Right kidney (tissue), 9 donors: ENCODE results near the gene PCNX1.
"Not testable (repeated sequence)": the region's sequence is repeated elsewhere in the genome, so short reads cannot be mapped to it uniquely, and the experiment has no call there.

Experiments
- DNase-seq: peaks from one replicate; pipeline ENCODE4 v3.0.0-alpha.2; 2016
- long read RNA-seq, 8 donors: transcript quantifications; one replicate each; lab custom pipeline, GENCODE V29; 2026

Gene PCNX1
- long read RNA-seq, donor 1 = 0 reads
- long read RNA-seq, donor 2, full-length matches to known transcripts = 1 of 1 reads
- long read RNA-seq, donor 2, partial matches to known transcripts = 0 of 1 reads
- long read RNA-seq, donor 2, other reads (novel, unspliced or antisense) = 0 of 1 reads
- long read RNA-seq, donor 3 = 0 reads
- long read RNA-seq, donor 4, partial matches to known transcripts = 7 of 7 reads
- long read RNA-seq, donor 4, other reads (novel, unspliced or antisense) = 0 of 7 reads
- long read RNA-seq, donor 5, full-length matches to known transcripts = 1 of 1 reads
- long read RNA-seq, donor 5, partial matches to known transcripts = 0 of 1 reads
- long read RNA-seq, donor 5, other reads (novel, unspliced or antisense) = 0 of 1 reads
- long read RNA-seq, donor 6, partial matches to known transcripts = 18 of 18 reads
- long read RNA-seq, donor 6, other reads (novel, unspliced or antisense) = 0 of 18 reads
- long read RNA-seq, donor 7 = 0 reads
- long read RNA-seq, donor 8 = 0 reads

DNA sequence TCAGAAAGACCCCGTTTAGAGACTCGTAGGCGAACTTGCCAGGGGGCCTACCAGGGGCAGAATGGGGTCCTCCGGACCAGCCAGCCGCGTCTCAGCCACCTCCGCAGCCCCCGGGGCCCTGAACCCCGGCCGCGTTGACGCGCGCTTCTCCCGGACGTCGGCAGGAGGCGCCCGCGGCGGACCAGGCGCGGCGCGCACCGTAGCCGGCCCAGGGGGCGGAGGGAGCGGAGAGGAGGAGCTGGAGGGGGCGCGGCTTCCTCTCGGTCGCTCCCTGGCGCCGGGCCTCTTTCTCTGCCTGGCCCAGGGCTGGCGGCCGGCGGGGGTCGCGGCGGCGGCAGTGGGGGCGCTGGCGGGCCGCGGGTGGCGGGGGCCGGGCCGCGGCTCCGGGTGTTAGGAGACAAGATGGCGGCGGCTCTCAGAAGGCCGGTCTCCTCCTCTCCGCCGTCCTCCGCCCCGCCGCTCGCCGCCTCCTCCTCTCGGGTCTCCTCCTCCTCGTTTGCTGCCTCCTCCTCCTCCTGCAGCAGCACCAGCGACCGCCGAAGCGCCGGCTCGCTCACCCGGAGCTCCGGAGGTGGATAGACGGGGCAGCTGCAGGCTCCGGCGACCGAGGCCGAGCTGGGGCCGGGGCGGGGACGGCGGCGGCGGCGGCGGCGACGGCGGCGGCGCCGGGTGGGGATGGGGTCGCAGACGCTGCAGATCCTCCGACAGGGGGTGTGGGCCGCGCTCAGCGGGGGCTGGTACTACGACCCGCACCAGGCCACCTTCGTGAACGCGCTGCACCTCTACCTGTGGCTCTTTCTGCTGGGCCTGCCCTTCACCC lies at the start of gene PCNX1:
Gene PCNX1 (plus strand): TSS at position 284 of the 820 bp plus-strand sequence. CDS start 392 bp downstream, at position 676.
- peak; percentile 92 for DNase-seq

DNA sequence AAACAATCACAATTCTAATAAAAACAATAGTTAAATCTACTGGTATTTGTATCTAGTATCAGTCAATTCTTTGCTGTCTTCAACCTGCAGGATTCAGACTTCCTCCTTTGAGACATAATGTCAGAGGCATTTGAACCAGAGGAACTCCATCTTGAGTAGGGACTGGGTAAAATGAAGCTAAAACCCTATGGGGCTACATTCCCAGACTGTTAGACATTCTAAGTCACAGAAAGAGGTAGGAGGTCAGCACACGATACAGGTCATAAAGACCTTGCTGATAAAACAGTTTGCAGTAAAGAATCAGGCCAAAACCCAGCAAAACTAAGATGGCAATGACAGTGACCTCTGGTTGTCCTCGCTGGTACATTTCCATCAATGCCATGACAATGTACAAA lies 49.8 kb upstream of the PCNX1 start:
- no peak for DNase-seq

DNA sequence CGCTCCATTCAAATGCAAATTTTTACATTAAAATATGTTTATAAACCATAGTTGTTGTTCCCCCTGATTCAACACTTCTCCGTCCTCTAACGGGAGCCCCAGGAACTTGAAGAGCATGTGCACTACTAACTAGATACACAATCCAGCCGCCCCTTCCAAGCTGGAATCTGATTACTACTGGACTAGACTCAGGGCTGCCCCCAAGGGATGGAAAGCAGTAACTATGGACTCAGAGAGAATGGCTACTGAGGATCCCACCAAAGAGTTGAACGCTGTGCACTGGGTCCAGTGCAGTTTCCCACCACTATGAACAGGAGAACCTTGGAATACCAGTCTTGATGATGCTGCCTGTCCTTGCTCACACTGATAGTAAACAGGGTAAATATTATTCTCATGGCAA lies 48.6 kb upstream of the PCNX1 start:
- no peak for DNase-seq

DNA sequence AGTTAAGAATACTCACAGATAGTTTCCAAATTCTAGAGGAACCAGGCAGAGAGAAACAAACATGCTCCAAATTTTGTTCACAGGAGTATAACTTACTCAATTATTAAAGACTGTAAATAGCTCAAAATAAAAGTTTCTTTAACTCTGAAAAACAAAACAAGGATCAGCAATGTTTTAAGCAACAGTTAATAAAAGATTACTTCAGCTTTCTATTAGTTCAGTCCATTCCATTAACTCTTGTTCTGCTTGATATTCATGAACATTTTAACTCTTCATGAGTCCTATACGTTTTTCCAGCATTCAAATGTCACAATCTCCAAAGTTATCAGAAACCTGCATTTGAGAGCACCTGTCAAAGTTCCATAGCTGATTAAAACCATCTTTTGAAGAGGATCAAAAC lies 40.3 kb upstream of the PCNX1 start:
- DNase-seq = not testable (repeated sequence)

DNA sequence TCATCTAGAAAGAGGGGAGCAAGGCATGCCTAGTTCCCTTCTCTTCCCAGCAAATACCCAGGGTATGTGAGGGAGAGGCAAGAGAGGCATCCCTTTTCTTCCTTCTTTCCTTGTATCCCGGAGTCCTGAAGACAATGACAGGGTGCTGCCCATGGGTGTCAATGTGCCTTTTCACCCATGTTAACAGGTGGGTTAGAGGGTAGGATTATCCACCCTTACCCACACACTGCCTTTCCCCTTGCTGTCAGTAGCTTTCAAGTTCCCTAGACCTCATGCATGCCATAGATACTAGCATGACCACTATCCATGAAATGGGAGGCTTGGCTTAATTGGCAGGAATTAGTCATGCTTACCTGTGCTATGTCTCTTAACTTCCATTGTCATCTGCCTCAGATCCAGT lies 36.3 kb upstream of the PCNX1 start:
- no peak for DNase-seq

DNA sequence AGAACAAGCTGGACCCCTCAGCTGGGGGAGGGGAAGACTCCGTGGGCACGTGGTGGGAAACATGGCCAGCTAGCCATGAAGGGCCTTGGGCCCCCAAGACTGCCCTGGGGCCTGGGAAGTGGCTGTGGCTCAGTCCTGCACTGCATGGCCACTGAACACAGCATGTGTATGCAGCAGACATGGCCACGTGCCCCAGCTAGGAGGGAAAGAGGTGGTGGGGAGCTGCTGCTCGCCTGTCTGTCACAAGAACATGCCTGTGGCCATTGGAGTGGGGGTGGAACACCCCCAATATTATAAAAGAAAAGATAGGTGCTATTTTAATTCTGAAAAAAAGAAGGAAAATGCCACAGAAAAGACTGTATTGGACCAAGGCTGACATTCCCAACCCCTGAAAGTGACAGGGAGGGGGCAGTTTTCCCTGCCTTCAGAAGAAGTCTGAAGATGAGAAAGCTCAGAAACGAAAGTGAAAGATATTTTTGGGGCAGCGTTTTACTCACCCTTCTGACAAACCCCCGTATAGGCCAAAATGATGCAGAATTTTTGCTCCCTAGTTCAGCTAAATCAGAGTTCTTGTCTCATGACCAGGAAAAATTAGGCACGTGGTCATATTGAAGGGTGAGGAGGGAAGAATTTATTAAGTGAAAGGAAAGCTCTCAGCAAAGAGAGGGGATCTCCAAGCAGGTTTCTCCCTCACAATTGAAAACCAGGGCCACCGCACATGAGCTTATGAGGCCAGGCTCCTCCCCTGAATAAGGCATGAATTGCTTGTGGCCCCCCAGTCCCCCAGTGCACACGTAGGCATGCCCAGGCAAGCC lies 35.2 kb upstream of the PCNX1 start:
- no peak for DNase-seq

DNA sequence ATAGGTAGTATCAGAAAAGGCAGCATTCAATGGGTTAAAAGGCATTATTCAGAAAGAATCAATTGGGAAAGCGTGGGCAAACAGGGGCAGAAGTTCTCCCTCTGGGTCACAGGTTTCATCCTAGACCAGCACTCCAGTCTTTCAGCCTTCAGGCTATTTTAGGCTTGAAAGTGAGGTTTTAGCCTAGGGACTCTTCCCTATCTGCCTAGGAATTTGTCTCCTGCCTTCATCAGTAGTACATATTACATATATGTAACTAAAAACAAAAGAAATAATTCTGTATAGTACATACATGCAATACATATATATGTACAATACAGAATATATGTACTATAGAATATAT lies 34.6 kb upstream of the PCNX1 start:
- no peak for DNase-seq

DNA sequence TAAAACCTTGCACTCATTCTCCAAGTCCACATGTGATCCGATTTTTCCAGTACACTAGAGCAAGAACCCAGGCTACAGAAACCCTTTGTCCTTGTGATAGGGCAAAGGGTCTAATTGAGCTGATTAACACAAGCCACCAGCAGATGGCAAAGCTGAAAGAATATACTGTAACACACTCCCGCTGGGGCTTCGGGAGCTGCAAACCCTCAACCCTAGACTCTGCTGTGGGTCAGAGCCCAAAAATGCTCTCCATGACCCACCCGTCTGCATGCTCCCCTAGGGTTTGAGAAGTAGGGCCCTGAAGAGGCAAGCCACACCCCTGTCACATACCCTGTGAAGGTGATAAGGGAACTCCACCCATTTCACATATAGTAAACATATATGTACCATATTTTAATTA lies 33.6 kb upstream of the PCNX1 start:
- DNase-seq = no peak

DNA sequence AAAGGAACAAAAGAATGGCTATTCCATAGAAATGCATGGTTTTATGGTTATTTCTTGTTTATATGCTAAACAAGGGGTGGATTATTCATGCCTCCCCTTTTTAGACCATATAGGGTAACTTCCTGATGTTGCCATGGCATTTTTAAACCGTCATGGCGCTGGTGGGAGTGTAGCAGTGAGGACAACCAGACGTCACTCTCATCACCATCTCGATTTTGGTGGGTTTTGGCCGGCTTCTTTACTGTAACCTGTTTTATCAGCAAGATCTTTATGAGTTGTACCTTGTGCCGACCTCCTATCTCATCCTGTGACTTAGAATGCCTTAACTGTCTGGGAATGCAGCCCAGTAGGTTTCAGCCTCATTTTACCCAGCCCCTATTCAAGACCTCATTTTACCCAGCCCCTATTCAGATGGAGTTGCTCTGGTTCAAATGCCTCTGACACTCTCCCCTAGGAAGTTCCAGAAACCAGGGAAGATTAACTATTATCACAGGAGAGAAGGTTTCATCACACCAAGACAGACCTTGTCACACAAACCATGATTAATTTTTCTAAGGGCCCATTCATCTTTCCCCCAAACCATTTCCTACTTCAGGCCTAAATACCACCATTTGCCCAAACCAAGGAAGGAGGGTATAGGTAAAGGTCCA lies 31.3 kb upstream of the PCNX1 start:
- not testable (repeated sequence) for DNase-seq

DNA sequence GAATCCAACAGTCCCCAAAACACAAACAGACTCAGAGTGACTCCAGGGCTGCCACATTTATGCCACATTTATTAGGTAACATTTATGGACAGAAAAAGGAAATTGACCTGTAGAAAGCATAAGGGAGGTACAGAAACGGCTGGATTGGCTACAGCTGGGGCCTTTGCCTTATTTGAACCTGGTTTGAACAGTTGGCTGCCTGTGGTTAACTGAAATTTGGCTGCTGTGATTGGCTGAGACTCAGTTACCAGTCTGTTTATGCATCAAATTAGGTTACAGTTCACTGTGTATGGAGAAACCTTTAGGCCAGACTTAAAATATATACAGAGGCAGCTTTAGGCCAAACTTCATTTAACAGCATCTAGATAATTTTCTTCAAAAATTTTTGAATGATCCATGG lies 27.8 kb upstream of the PCNX1 start:
- DNase-seq = no peak

DNA sequence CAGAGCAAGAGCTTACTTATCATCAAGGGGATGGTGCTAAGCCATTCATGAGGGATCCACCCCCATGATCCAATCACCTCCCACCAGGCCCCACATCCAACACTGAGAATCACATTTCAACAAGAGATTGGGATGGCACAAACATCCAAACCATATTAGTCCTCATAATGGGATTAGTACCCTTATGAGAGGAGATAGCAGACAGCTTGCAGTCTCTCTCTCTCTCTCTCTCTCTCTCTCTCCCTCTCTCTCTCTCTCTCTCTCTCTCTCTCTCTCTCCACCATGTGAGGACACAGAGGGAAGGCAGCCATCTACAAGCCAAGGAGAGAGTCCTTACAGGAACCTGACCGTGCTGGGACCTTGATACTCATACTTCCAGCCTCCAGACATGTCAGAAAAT lies 26.4 kb upstream of the PCNX1 start:
- not testable (repeated sequence) for DNase-seq

DNA sequence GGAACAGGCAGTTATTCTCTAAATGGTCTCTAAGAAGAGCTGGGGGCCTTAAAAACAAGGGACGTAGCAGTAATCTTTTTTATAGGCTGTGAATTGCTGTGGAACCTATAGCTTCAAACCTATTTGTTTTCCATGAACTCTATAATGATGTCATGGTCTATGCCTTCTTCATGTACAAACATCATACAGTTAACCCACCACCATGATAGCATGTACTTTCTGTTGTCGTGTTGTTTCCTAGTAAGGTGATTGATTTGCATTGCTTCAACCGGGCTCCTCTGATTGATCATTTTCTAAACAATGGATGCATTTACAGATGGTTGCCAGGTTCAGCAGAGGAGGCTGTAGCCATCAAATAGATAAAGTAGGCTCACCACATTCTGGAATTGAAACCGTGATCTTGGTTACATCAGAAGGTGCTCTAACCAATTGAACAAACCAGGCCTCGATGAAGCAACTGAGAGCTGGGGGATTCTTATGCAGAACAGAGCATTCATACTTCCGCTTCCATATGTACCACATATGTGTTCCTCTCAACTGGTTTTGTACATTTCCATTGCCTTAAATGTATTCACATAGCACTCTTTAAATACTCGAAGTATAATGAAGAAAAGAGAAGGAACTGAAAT lies 25.6 kb upstream of the PCNX1 start:
- DNase-seq = no peak

DNA sequence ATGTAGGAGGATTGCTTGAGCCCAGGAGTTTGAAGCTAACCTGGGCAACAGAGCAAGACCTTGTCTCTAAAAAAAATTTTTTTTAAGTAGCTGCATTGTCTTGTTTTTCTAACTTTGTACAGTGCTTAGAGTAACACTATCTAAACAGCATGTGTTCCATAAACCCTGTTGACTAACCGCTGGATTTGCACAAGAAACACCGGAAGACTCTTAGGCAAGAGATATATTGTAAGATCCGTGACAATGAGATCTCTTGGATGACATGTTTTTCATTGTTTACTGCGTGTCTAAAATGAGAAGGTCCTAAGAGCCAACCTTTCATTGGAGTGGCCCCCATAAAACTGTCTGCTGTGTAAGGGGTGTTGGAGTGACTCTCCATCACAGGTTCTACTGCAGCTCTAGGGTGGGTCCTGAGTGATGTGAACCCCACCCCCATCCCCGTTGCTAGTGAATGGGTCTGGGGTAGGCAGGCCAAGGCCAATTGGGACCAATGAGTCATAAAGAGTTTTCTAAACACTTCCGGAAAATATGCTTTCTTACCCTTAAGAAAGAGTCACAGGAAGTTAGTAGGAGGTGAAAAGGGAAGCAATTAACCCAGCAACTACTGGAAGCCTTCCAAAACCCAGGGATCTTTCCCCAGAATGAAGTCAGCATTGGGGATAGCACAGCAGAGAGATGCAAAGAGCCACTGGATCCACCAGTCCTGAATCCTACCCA lies 24.3 kb upstream of the PCNX1 start:
- no peak for DNase-seq

DNA sequence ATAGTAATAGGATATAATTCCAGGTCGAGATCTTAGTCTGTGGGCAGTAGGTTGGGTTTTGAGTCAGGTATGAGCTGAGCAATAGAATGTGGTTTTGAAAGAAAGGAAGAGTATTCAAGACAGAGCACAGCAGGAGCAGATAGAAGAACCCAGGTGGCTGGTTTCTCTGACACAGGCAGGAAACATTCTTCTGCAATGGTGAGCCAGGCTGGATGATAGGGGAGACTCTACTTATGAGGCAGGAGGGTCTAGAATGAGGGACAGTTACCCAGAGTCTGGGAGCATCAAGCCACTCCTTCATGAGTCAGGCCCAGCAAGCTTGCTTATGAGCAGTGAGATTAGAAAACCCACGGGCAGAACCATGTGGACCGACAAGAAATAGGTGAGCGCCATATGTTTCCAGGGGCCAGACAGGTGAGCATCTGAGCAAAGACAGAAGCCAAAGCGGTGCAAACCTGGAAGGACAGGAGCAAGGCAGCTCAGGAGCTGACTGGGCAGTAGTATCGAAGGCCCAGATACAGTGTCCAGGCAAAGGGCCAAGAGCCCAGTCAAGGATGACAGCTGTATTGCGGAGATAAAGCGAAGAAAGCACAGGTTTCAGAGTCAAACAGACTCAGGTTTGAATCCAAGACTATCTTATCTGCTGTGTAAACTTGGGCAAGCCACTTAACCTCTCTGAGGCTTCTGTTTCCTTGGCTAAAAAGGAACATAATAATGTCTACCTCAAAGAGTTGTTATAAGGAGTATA lies 22.5 kb upstream of the PCNX1 start:
- no peak for DNase-seq

DNA sequence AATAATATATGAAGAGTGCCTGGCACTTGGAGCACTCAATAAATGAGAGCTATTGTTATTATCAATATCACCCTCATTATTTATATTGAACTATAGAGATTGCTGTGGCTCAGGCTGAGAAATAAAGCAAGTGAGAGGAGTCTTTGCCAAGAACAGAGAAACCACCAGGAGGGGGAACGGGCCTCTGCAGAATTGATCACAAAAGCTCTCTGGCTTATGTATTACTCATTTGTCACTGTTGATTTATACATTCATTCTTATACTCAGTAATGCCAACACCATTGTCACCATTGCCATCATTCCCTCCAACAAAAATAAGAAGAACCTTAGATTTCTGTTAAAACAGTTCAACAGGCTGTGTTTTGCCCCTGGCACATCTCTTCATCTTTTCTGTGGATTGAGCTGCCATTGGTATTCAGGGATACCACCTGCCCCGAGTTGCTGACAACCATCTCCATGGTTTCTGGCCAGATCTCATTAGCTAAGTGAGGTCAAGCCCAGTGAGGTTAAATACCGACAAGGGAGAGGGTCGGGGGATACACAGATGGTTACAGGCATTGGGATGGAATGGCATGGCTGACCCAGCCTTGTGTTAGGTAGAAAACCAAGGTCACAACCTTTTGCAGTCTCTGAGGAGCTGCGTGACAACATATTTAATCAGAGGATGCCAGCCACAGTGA lies 21.8 kb upstream of the PCNX1 start:
- DNase-seq = no peak

DNA sequence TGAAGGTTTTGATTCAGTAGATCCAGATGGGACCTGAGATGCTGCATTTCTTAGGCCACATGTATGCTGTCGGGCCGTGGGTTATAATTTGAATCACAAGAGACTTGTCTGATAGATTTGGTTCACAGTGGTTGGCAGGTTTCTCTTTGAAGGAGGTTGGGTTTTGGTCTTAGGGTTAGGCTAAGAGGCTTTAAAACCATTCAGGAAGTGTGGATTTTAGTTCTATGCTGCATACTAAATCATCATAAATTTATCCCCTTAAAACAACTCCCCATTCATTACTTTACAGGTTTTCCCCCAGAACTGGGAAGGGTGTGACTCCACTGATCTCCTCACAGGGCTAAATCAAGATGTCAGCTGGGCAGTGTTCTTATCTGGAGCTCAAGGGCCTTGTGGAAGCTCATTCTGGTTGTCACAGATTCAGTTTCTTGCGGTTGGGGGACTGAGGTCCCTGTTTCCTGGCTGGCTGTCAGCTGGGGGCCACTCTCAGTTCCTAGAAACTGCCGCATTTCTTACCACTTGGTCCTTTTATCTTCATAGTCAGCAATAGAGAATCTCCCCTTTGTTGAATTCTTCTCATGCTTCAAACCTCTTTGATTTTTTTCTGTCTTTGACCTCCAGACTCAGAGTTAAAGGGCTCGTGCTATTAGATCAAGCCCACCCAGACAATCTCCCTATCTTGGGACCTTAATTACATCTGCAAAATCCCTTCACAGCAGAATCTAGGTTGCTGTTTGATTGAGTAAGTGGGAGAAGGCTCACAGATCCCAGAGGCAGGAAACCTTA lies 20.6 kb upstream of the PCNX1 start:
- DNase-seq = no peak

DNA sequence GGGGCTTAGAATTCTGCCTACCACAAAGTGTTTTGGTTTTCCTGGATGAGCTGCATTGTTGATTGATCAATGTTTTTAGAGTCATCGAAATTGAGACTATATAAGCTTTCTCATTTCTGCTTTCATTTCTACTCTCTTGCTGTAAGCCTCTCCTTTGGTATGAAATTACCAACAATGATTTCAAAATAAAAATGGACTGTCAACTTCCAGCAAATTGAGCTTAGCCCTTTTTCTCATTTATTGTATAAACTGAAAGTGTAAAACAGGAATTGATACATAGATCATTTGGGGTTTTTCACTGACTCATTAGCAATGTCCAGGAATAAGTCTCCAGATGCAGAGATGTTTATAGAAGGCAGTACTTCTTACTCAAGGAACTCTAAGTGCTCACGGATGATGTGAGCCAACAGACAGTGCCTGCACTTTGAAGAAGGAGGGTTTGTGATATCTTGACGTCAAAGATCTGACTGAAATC lies 20.0 kb upstream of the PCNX1 start:
- DNase-seq = no peak

DNA sequence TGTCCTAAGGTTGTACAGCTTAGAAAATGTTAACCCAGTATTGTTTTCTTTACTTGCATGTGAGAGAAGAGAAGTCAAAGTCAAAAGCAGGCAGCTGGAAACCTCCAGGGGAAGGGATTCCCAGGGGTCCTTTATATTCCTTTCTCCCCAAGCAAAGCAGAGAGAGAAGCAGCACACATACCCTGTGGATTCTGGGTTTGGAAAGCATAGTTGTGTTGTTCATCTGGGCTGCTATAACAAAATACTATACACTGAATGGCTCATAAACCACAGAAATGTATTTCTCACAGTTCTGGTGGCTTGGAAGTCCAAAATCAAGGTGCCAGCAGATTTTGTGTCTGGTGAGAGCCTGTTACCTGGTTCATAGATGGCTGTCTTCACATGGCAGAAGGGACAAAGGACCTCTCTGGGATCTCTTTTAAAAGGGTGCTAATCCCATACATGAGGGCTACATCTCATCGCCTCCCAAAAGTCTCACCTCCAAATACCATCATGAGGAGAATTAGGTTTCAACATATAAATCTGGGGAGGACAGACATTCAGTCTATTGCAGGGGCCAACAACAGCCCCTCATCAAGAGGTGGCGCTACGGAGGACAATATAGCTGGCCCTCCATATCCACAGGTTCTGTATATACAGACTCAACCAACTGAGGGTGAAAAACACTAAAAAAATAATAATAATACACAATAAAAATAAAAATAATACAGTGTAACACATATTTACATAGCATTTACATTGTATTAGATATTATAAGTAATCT lies 19.3 kb upstream of the PCNX1 start:
- no peak for DNase-seq
